ENCODE results near the gene TRIM2.
A peak's percentile ranks its signal among the peaks of the same experiment; 100 is the strongest.

GRCh38 chr4:153348006-153348405 lies 143.8 kb downstream of the TRIM2 start:
- TF ChIP-seq, protein P1, sequence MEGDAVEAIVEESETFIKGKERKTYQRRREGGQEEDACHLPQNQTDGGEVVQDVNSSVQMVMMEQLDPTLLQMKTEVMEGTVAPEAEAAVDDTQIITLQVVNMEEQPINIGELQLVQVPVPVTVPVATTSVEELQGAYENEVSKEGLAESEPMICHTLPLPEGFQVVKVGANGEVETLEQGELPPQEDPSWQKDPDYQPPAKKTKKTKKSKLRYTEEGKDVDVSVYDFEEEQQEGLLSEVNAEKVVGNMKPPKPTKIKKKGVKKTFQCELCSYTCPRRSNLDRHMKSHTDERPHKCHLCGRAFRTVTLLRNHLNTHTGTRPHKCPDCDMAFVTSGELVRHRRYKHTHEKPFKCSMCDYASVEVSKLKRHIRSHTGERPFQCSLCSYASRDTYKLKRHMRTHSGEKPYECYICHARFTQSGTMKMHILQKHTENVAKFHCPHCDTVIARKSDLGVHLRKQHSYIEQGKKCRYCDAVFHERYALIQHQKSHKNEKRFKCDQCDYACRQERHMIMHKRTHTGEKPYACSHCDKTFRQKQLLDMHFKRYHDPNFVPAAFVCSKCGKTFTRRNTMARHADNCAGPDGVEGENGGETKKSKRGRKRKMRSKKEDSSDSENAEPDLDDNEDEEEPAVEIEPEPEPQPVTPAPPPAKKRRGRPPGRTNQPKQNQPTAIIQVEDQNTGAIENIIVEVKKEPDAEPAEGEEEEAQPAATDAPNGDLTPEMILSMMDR (conservative IDR thresholded peaks at IDR 0.05; ENCODE audit: low read length): peak; percentile 45; the same call in 1 of the 2 replicates
- TF ChIP-seq EZH2phosphoT487 (IDR thresholded peaks at IDR 0.05; ENCODE audit: borderline replicate concordance, low read depth, low read length): no peak
